Liver (tissue), 9 donors: ENCODE results near the gene PPP3CB. TPM values are rescaled to one million over a fixed set of nuclear protein-coding genes. Genes with fewer than 3 reads are reported as not detected.

Source experiments
- DNase-seq: peaks from one replicate; pipeline ENCODE4 v3.0.0-alpha.2; 2017; ENCODE audit warnings: low spot score
- H3K27ac ChIP-seq, 2 donors: one replicate each; pipeline ENCODE4 v1.7.0; 2013; ENCODE audit warnings: inconsistent platforms in 2 of 2, low read length in 2 of 2, control low read depth in 1 of 2, low read depth in 1 of 2, mild to moderate bottlenecking in 1 of 2
- H3K27me3 ChIP-seq, 4 donors: one replicate each; pipeline versions ENCODE4 v1.6.1 to v1.7.0; 2013; ENCODE audit warnings: low read length in 3 of 4, inconsistent platforms in 1 of 4, mild to moderate bottlenecking in 1 of 4, moderate library complexity in 1 of 4; ENCODE audit not compliant: control insufficient read depth in 4 of 4, insufficient read depth in 4 of 4
- H3K36me3 ChIP-seq, 4 donors: one replicate each; pipeline versions ENCODE4 v1.6.1 to v1.7.0; 2013; ENCODE audit warnings: low read length in 3 of 4, mild to moderate bottlenecking in 3 of 4, low read depth in 1 of 4, moderate library complexity in 1 of 4; ENCODE audit not compliant: control insufficient read depth in 4 of 4, insufficient read depth in 3 of 4
- H3K4me1 ChIP-seq, 4 donors: one replicate each; pipeline versions ENCODE4 v1.6.1 to v1.7.0; 2013; ENCODE audit warnings: low read length in 3 of 4, mild to moderate bottlenecking in 3 of 4, moderate library complexity in 1 of 4; ENCODE audit not compliant: control insufficient read depth in 4 of 4, insufficient read depth in 4 of 4
- H3K4me3 ChIP-seq, 3 donors: one replicate each; pipeline versions ENCODE4 v1.6.1 to v1.7.0; 2013; ENCODE audit warnings: low read length in 3 of 3, control low read depth in 1 of 3, low read depth in 1 of 3, mild to moderate bottlenecking in 1 of 3
- H3K9ac ChIP-seq, 2 donors: one replicate each; pipeline ENCODE4 v1.7.0; 2013; ENCODE audit warnings: low read length in 2 of 2, mild to moderate bottlenecking in 2 of 2, moderate library complexity in 2 of 2, control low read depth in 1 of 2, low read depth in 1 of 2
- H3K9me3 ChIP-seq, 4 donors: one replicate each; pipeline versions ENCODE4 v1.6.1 to v1.7.0; 2013; ENCODE audit warnings: low read length in 3 of 4; ENCODE audit not compliant: control insufficient read depth in 4 of 4
- ATF3 ChIP-seq: IDR thresholded peaks from 2 replicates; pipeline ENCODE4 v1.6.1; 2016; ENCODE audit warnings: antibody characterized with exemption
- CTCF ChIP-seq: fragments of 150-350 bp; IDR thresholded peaks from 2 replicates; pipeline ENCODE4 v1.5.1; 2017; ENCODE audit warnings: improper control_type of control experiment, low read depth, low read length; ENCODE audit not compliant: missing input control
- EGR1 ChIP-seq, 2 donors: IDR thresholded peaks; 2 replicates each; pipeline ENCODE4 v1.6.1; 2016 to 2018; ENCODE audit warnings: antibody characterized with exemption in 2 of 2, low read depth in 2 of 2
- FOXA2 ChIP-seq: IDR thresholded peaks from 2 replicates; pipeline ENCODE4 v1.6.1; 2016; ENCODE audit warnings: antibody characterized with exemption
- GABPA ChIP-seq, 2 donors: IDR thresholded peaks in 1 of 2; conservative IDR thresholded peaks in 1 of 2; 2 replicates each; pipeline ENCODE4 v1.6.1; 2016; ENCODE audit warnings: antibody characterized with exemption in 2 of 2, mild to moderate bottlenecking in 1 of 2, moderate library complexity in 1 of 2
- HNF4G ChIP-seq: IDR thresholded peaks from 2 replicates; pipeline ENCODE4 v1.6.1; 2016; ENCODE audit warnings: antibody characterized with exemption
- MAX ChIP-seq: IDR thresholded peaks from 2 replicates; pipeline ENCODE4 v1.6.1; 2016; ENCODE audit warnings: antibody characterized with exemption
- NR2F2 ChIP-seq: IDR thresholded peaks from 2 replicates; pipeline ENCODE4 v1.6.1; 2016; ENCODE audit warnings: antibody characterized with exemption
- RXRA ChIP-seq, 2 donors: IDR thresholded peaks; 2 replicates each; pipeline ENCODE4 v1.6.1; 2017 to 2018; ENCODE audit warnings: antibody characterized with exemption in 2 of 2, mild to moderate bottlenecking in 1 of 2
- SP1 ChIP-seq: IDR thresholded peaks from 2 replicates; pipeline ENCODE4 v1.6.1; 2018; ENCODE audit warnings: antibody characterized with exemption, mild to moderate bottlenecking
- TAF1 ChIP-seq: conservative IDR thresholded peaks from 2 replicates; pipeline ENCODE4 v1.6.1; 2016; ENCODE audit warnings: antibody characterized with exemption, mild to moderate bottlenecking
- YY1 ChIP-seq: IDR thresholded peaks from 2 replicates; pipeline ENCODE4 v1.6.1; 2016; ENCODE audit warnings: antibody characterized with exemption, mild to moderate bottlenecking
- ZBTB33 ChIP-seq: IDR thresholded peaks from 2 replicates; pipeline ENCODE4 v1.6.1; 2016; ENCODE audit warnings: antibody characterized with exemption
- WGBS: extraction: QIAGEN DNeasy Blood & Tissue Kit; methylation state at CpG from one replicate; pipeline ENCODE4 v1.1.7; 2013; 5-methylcytosine and 5-hydroxymethylcytosine counted together
- polyA plus RNA-seq, 2 donors: library from polyadenylated mRNA; stranded (reverse) in 1 of 2; unstranded in 1 of 2; fragments of 200-250 nt in 1 of 2; fragments of >200 nt in 1 of 2; fragmentation: Nextera tagmentation in 1 of 2; extraction: Ambion mirVana in 1 of 2; gene quantifications; one replicate each; pipeline versions ENCODE4 v1.2.1 to v1.2.3, GENCODE V29; 2013 to 2015
- total RNA-seq, 2 donors: library from RNA; depleted of rRNA; stranded (reverse); fragments of >200 nt; gene quantifications; one replicate each; pipeline ENCODE4 v1.2.3, GENCODE V29; 2014
- donor health status: healthy.
- donor health status: healthy.
- donor health status: healthy.
- donor health status: healthy.
- donor health status: healthy.

The PPP3CB gene
- total and polyA plus RNA-seq, 4 donors, result 5.7 to 22.4 (median 11.4) TPM

GRCh38 chr10:73432646-73433537 lies 62.9 kb downstream of the PPP3CB start:
- H3K27ac ChIP-seq, result no peak overlapping the region
- H3K36me3 ChIP-seq, result peaks cover 1 to 7% (median 5%) of the 10 kb centered on the region in 4 donors
- no peaks in the 10 kb centered on the region for H3K27me3 ChIP-seq
- DNase-seq, result no peak
- WGBS, result 81% methylated on average over 2 of the region's 2 CpGs
- TF ChIP-seq EGR1 (IDR thresholded peaks at IDR 0.05; ENCODE audit: low read depth in 2 of 2) (no peak), GABPA (IDR thresholded peaks at IDR 0.05 in 1 of 2, conservative IDR thresholded peaks at IDR 0.05 in 1 of 2) (no peak), MAX (no peak), CTCF (no peak), TAF1 (no peak), ZBTB33 (no peak), SP1 (no peak)
- no peaks in the 10 kb centered on the region for H3K9me3 ChIP-seq
- no peak overlapping the region for H3K9ac ChIP-seq
- H3K4me1 ChIP-seq, result no peaks in the 10 kb centered on the region
- no peak overlapping the region for H3K4me3 ChIP-seq

- WGBS, result 98% methylated on average over 4 of the region's 4 CpGs
- H3K27me3 ChIP-seq, result no peaks in the 10 kb centered on the region
- H3K9me3 ChIP-seq, result no peaks in the 10 kb centered on the region
- no peaks in the 10 kb centered on the region for H3K4me1 ChIP-seq
- TF ChIP-seq HNF4G (no peak), YY1 (no peak), TAF1 (no peak), SP1 (no peak), NR2F2 (no peak), ZBTB33 (no peak), RXRA (IDR thresholded peaks at IDR 0.05) (no peak), CTCF (no peak), MAX (no peak), ATF3 (no peak), FOXA2 (no peak)
- peaks cover 3 to 34% (median 10%) of the 10 kb centered on the region in 4 donors for H3K36me3 ChIP-seq
- DNase-seq, result no peak
- no peak overlapping the region for H3K4me3 ChIP-seq
- H3K27ac ChIP-seq, result no peak overlapping the region
- H3K9ac ChIP-seq, result no peak overlapping the region
Observed at GRCh38 chr10:73426318-73426717, 69.5 kb downstream of the PPP3CB start.
